C4-2B (cell line): ENCODE results near the gene ZNF443.

Experiments
- ZFX ChIP-seq: fragments of 450-650 bp; IDR thresholded peaks from 2 replicates; pipeline ENCODE4 v1.6.1; 2017
- TF ChIP-seq, protein P1 (sequence below): fragments of 450-650 bp; conservative IDR thresholded peaks from 2 replicates; pipeline ENCODE4 v1.5.1; 2017; ENCODE audit warnings: mild to moderate bottlenecking

- TF ChIP-seq, protein P1, sequence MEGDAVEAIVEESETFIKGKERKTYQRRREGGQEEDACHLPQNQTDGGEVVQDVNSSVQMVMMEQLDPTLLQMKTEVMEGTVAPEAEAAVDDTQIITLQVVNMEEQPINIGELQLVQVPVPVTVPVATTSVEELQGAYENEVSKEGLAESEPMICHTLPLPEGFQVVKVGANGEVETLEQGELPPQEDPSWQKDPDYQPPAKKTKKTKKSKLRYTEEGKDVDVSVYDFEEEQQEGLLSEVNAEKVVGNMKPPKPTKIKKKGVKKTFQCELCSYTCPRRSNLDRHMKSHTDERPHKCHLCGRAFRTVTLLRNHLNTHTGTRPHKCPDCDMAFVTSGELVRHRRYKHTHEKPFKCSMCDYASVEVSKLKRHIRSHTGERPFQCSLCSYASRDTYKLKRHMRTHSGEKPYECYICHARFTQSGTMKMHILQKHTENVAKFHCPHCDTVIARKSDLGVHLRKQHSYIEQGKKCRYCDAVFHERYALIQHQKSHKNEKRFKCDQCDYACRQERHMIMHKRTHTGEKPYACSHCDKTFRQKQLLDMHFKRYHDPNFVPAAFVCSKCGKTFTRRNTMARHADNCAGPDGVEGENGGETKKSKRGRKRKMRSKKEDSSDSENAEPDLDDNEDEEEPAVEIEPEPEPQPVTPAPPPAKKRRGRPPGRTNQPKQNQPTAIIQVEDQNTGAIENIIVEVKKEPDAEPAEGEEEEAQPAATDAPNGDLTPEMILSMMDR, result no peak
- TF ChIP-seq ZFX, result no peak
Observed at GRCh38 chr19:12380444-12380737, 60.4 kb downstream of the ZNF443 start.
